GM12891 (cell line): ENCODE results near the gene RHOU.

ENCODE experiments used
- POLR2A ChIP-seq: IDR thresholded peaks from 2 replicates; pipeline ENCODE4 v1.6.1; 2011; ENCODE audit warnings: low read depth, low read length, control low read depth
- POLR2AphosphoS5 ChIP-seq: IDR thresholded peaks from 2 replicates; pipeline ENCODE4 v1.6.1; 2011; ENCODE audit warnings: low read depth, low read length, control low read depth
- POU2F2 ChIP-seq: IDR thresholded peaks from 2 replicates; pipeline ENCODE4 v1.6.1; 2011; ENCODE audit warnings: low read depth, mild to moderate bottlenecking, control low read depth, low read length, moderate library complexity
- SPI1 ChIP-seq: IDR thresholded peaks from 2 replicates; pipeline ENCODE4 v1.6.1; 2011; ENCODE audit warnings: low read depth, low read length, control low read depth
- TAF1 ChIP-seq: IDR thresholded peaks from 2 replicates; pipeline ENCODE4 v1.6.1; 2011; ENCODE audit warnings: low read depth, low read length, control low read depth

DNA sequence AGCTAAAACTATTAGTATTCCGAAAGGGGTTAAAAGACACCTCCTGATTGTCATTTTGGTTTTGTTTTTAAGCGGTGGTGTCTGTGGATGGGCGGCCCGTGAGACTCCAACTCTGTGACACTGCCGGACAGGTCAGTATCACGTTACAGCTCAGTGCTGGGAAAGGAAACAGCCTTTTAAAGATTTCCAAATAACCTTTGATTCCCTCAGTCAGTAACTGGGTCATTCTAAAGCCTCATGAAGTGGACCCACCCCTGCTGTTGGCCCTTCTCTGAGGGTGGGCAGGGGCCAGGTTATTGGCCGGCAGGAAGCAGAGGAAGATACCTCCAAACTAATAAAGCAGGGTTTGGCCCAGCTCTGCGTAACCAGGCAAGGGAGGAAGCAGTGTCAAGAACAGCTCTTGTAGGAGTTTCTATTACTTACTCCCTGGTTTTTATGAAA is 2.3 kb downstream of the RHOU start:
- TF ChIP-seq POLR2A (no peak), POLR2AphosphoS5 (no peak), POU2F2 (no peak), TAF1 (no peak), SPI1 (no peak)
